Cardiac muscle cell (in vitro differentiated cells and primary cell): ENCODE data around the gene SAMD3. TPM values are rescaled to one million over a fixed set of nuclear protein-coding genes. Genes with fewer than 3 reads are reported as not detected.

Experiments
- DNase-seq, 2 donors: peaks; one replicate each; pipeline versions ENCODE4 v3.0.0 to v3.0.0-alpha.2; 2010 to 2017; ENCODE audit warnings: low read depth in 1 of 2, low spot score in 1 of 2
- H3K27ac ChIP-seq: fragments of 200-600 bp; sonication (generic); 2 replicates; pipeline ENCODE4 v1.5.1; 2016
- H3K27me3 ChIP-seq: fragments of 200-600 bp; sonication (generic); 2 replicates; pipeline ENCODE4 v1.6.0; 2016; ENCODE audit warnings: control low read depth
- H3K36me3 ChIP-seq: fragments of 200-600 bp; sonication (generic); 2 replicates; pipeline ENCODE4 v1.5.1; 2016; ENCODE audit warnings: control low read depth
- H3K4me1 ChIP-seq: fragments of 200-600 bp; sonication (generic); 2 replicates; pipeline ENCODE4 v1.8.1; 2017; ENCODE audit warnings: low read depth, mild to moderate bottlenecking, mixed run types
- H3K4me3 ChIP-seq: fragments of 200-600 bp; sonication (generic); 2 replicates; pipeline ENCODE4 v1.5.1; 2016; ENCODE audit warnings: mild to moderate bottlenecking
- H3K9me3 ChIP-seq: fragments of 200-600 bp; sonication (generic); 2 replicates; pipeline ENCODE4 v1.5.1; 2017; ENCODE audit warnings: low read depth, mild to moderate bottlenecking, control low read depth
- CTCF ChIP-seq: IDR thresholded peaks from 2 replicates; pipeline ENCODE4 v1.5.1; 2012; ENCODE audit warnings: low read depth, mild to moderate bottlenecking, low read length
- polyA plus RNA-seq: library from polyadenylated mRNA; unstranded; fragments of >200 nt; fragmentation: Nextera tagmentation; extraction: Ambion mirVana; gene quantifications from 2 replicates; pipeline ENCODE4 v1.2.1, GENCODE V29; 2016
- total RNA-seq: library from RNA; depleted of rRNA; stranded (reverse); fragments of >200 nt; gene quantifications from 2 replicates; pipeline ENCODE4 v1.2.3, GENCODE V29; 2016

SAMD3 gene
- total and polyA plus RNA-seq, 2 experiments from 2014 or later, result not detected

- TF ChIP-seq CTCF, result peak; percentile 19
- Histone ChIP-seq H3K4me3 (no peak overlapping the region), H3K4me1 (no peaks in the 10 kb centered on the region), H3K27ac (no peak overlapping the region), H3K9me3 (no peaks in the 10 kb centered on the region), H3K36me3 (no peaks in the 10 kb centered on the region), H3K27me3 (no peaks in the 10 kb centered on the region)
- no peak for DNase-seq
These were observed 74.6 kb downstream of the SAMD3 start for GRCh38 chr6:130148181-130148580.

GRCh38 chr6:130147111-130147510 lies 75.6 kb downstream of the SAMD3 start:
- Histone ChIP-seq H3K36me3 (no peaks in the 10 kb centered on the region), H3K27ac (no peak overlapping the region), H3K4me1 (no peaks in the 10 kb centered on the region), H3K27me3 (no peaks in the 10 kb centered on the region), H3K4me3 (no peak overlapping the region), H3K9me3 (no peaks in the 10 kb centered on the region)
- TF ChIP-seq CTCF, result no peak
- DNase-seq, result no peak

- H3K4me3 ChIP-seq, result no peak overlapping the region
- no peaks in the 10 kb centered on the region for H3K27me3 ChIP-seq
- TF ChIP-seq CTCF, result no peak
- no peaks in the 10 kb centered on the region for H3K9me3 ChIP-seq
- no peak for DNase-seq
- no peak overlapping the region for H3K27ac ChIP-seq
- no peaks in the 10 kb centered on the region for H3K36me3 ChIP-seq
- H3K4me1 ChIP-seq, result peaks cover 6% of the 10 kb centered on the region
These were observed 79.0 kb downstream of the SAMD3 start for GRCh38 chr6:130143709-130144108.

GRCh38 chr6:130140084-130140483 lies 82.7 kb downstream of the SAMD3 start:
- DNase-seq, result peak in 1 of 2 donors; percentile 53
- peaks cover 13% of the 10 kb centered on the region for H3K4me1 ChIP-seq
- H3K36me3 ChIP-seq, result no peaks in the 10 kb centered on the region
- no peaks in the 10 kb centered on the region for H3K9me3 ChIP-seq
- H3K27ac ChIP-seq, result no peak overlapping the region
- TF ChIP-seq CTCF, result no peak
- no peak overlapping the region for H3K4me3 ChIP-seq
- H3K27me3 ChIP-seq, result no peaks in the 10 kb centered on the region

- no peaks in the 10 kb centered on the region for H3K36me3 ChIP-seq
- peaks cover 13% of the 10 kb centered on the region for H3K4me1 ChIP-seq
- TF ChIP-seq CTCF, result no peak
- DNase-seq, result no peak
- H3K27ac ChIP-seq, result no peak overlapping the region
- no peak overlapping the region for H3K4me3 ChIP-seq
- H3K27me3 ChIP-seq, result no peaks in the 10 kb centered on the region
- no peaks in the 10 kb centered on the region for H3K9me3 ChIP-seq
These were observed 83.9 kb downstream of the SAMD3 start for GRCh38 chr6:130138909-130139242.
